Measurements from ENCODE around the gene LMCD1. TPM values are rescaled to one million over a fixed set of nuclear protein-coding genes. Genes with fewer than 3 reads are reported as not detected.

The LMCD1 gene
- total RNA-seq, 2 experiments from 2014 or later = 2.1 to 2.2 TPM

- Mint-ChIP-seq H3K4me3 (no peak overlapping the region), H3K9me3 (no peaks in the 10 kb centered on the region), H3K27ac (peak overlapping the region; percentile 68), H3K4me1 (ENCODE audit: low read depth) (peaks cover 10% of the 10 kb centered on the region), H3K27me3 (peaks cover 14% of the 10 kb centered on the region), H3K36me3 (ENCODE audit: low read depth) (no peaks in the 10 kb centered on the region)
- peak; percentile 50 for DNase-seq
- ChIA-PET POLR2A (no interaction called here), CTCF (interaction anchor here (1.0 kb wide), 1 partner anchor 120 kb away, joined by 3 read pairs; no protein-coding TSS in a partner anchor)
- intact Hi-C loops (cut with micrococcal nuclease) = no loop called here
- peak; percentile 11 for ATAC-seq
- TF ChIP-seq CTCF (IDR thresholded peaks at IDR 0.05) = no peak
These were observed 2.4 kb downstream of the LMCD1 start for GRCh38 chr3:8503871-8504610.

GRCh38 chr3:8504611-8504973 lies 3.0 kb downstream of the LMCD1 start:
- peaks cover 10% of the 10 kb centered on the region for H3K4me1 Mint-ChIP-seq (ENCODE audit: low read depth)
- ATAC-seq (no peak), DNase-seq (no peak)
- ChIA-PET CTCF (no interaction called here), POLR2A (no interaction called here)
- no peaks in the 10 kb centered on the region for H3K9me3 Mint-ChIP-seq
- H3K4me3 Mint-ChIP-seq = no peak overlapping the region
- no peak for TF ChIP-seq CTCF (IDR thresholded peaks at IDR 0.05)
- intact Hi-C loops (cut with micrococcal nuclease) = no loop called here
- peaks cover 14% of the 10 kb centered on the region for H3K27me3 Mint-ChIP-seq
- H3K27ac Mint-ChIP-seq = peak overlapping the region; percentile 68
- no peaks in the 10 kb centered on the region for H3K36me3 Mint-ChIP-seq (ENCODE audit: low read depth)

GRCh38 chr3:8505621-8506020 lies 4.0 kb downstream of the LMCD1 start:
- intact Hi-C loops (cut with micrococcal nuclease) = no loop called here
- Mint-ChIP-seq H3K27ac (no peak overlapping the region), H3K27me3 (peaks cover 13% of the 10 kb centered on the region), H3K4me1 (ENCODE audit: low read depth) (peaks cover 10% of the 10 kb centered on the region), H3K36me3 (ENCODE audit: low read depth) (no peaks in the 10 kb centered on the region), H3K4me3 (no peak overlapping the region), H3K9me3 (no peaks in the 10 kb centered on the region)
- ATAC-seq (no peak), DNase-seq (no peak)
- ChIA-PET POLR2A (interaction anchor here (1.0 kb wide), 1 partner anchor 11 kb away, joined by 3 read pairs; no protein-coding TSS in a partner anchor), CTCF (no interaction called here)
- TF ChIP-seq CTCF (IDR thresholded peaks at IDR 0.05) = no peak

- DNase-seq = no peak
These were observed 5.0 kb downstream of the LMCD1 start for GRCh38 chr3:8506571-8507061.

More at GRCh38 chr3:8506571-8507061, 5.0 kb downstream of the LMCD1 start:
- no peak for TF ChIP-seq CTCF (IDR thresholded peaks at IDR 0.05)
- H3K4me1 Mint-ChIP-seq (ENCODE audit: low read depth) = peaks cover 10% of the 10 kb centered on the region
- ChIA-PET POLR2A (no interaction called here), CTCF (no interaction called here)
- H3K4me3 Mint-ChIP-seq = no peak overlapping the region
- intact Hi-C loops (cut with micrococcal nuclease) = no loop called here
- no peaks in the 10 kb centered on the region for H3K36me3 Mint-ChIP-seq (ENCODE audit: low read depth)
- no peak for ATAC-seq
- H3K9me3 Mint-ChIP-seq = no peaks in the 10 kb centered on the region
- H3K27ac Mint-ChIP-seq = no peak overlapping the region
- H3K27me3 Mint-ChIP-seq = peaks cover 16% of the 10 kb centered on the region
